HepG2 (cell line): Measurements from ENCODE around the gene KMT5C. TPM values are rescaled to one million over a fixed set of nuclear protein-coding genes. Genes with fewer than 3 reads are reported as not detected.

Experiments used
- ARHGAP35 ChIP-seq: sonication (generic); formaldehyde crosslinking; IDR thresholded peaks from 2 replicates; pipeline ENCODE4 v1.9.0; 2022; ENCODE audit warnings: mild to moderate bottlenecking, inconsistent platforms, moderate library complexity, missing genetic modification reagents, borderline replicate concordance
- HOXA3 ChIP-seq: sonication (generic); formaldehyde crosslinking; IDR thresholded peaks from 2 replicates; pipeline ENCODE4 v1.5.0; 2020; ENCODE audit warnings: missing genetic modification reagents
- KAT2B ChIP-seq: fragments of 150-350 bp; IDR thresholded peaks from 2 replicates; pipeline ENCODE4 v1.6.1; 2014; ENCODE audit warnings: low read depth, low read length, borderline replicate concordance
- MYC ChIP-seq: sonication (generic); formaldehyde crosslinking; IDR thresholded peaks from 2 replicates; pipeline ENCODE4 v1.9.0; 2021; ENCODE audit warnings: missing genetic modification reagents, borderline replicate concordance
- RFX1 ChIP-seq: fragments of 450-650 bp; IDR thresholded peaks from 2 replicates; pipeline ENCODE4 v1.6.1; 2017
- TBP ChIP-seq: sonication (generic); formaldehyde crosslinking; IDR thresholded peaks from 2 replicates; pipeline ENCODE4 v1.5.0; 2020; ENCODE audit warnings: missing genetic modification reagents
- TBX3 ChIP-seq: fragments of 450-650 bp; IDR thresholded peaks from 2 replicates; pipeline ENCODE4 v1.6.1; 2017; ENCODE audit warnings: antibody characterized with exemption, mild to moderate bottlenecking, inconsistent platforms, borderline replicate concordance
- TEAD2 ChIP-seq: sonication (generic); formaldehyde crosslinking; IDR thresholded peaks from 2 replicates; pipeline ENCODE4 v1.9.0; 2021; ENCODE audit warnings: missing genetic modification reagents
- ZNF335 ChIP-seq: sonication (generic); formaldehyde crosslinking; IDR thresholded peaks from 2 replicates; pipeline ENCODE4 v1.4.0; 2020; ENCODE audit warnings: missing genetic modification reagents
- ZNF512 ChIP-seq: sonication (generic); formaldehyde crosslinking; IDR thresholded peaks from 2 replicates; pipeline ENCODE4 v1.4.0; 2020; ENCODE audit warnings: mild to moderate bottlenecking, missing genetic modification reagents
- ZNF629 ChIP-seq: sonication (generic); formaldehyde crosslinking; conservative IDR thresholded peaks from 2 replicates; pipeline ENCODE4 v1.5.0; 2020; ENCODE audit warnings: missing genetic modification reagents
- ZNF703 ChIP-seq: sonication (generic); formaldehyde crosslinking; IDR thresholded peaks from 2 replicates; pipeline ENCODE4 v1.5.1; 2020; ENCODE audit warnings: missing genetic modification reagents, mild to moderate bottlenecking, moderate library complexity, borderline replicate concordance
- polyA plus RNA-seq, 8 experiments: library from polyadenylated mRNA; depleted of rRNA in 3 of 8; stranded (reverse) in 7 of 8; unstranded in 1 of 8; fragments of >200 nt; fragmentation: Illumina TruSeq in 4 of 8; extraction: Trizol in 4 of 8; gene quantifications; 2 replicates each; pipeline versions ENCODE4 v1.2.1 to v1.2.3, GENCODE V29; 2011 to 2016; ENCODE audit warnings: low read depth in 4 of 8, missing spikeins in 1 of 8, mixed read lengths in 1 of 8; ENCODE audit not compliant: insufficient read depth in 1 of 8
- total RNA-seq, 5 experiments: library from RNA; depleted of rRNA; stranded (reverse); fragments of >200 nt; fragmentation: Illumina TruSeq; extraction: Trizol; gene quantifications; 2 replicates each; pipeline ENCODE4 v1.2.3, GENCODE V29; 2016; ENCODE audit warnings: low read depth in 1 of 5
- TF ChIP-seq, protein P1 (sequence below): sonication (generic); formaldehyde crosslinking; IDR thresholded peaks from 2 replicates; pipeline ENCODE4 v1.5.0; 2020; ENCODE audit warnings: missing genetic modification reagents, mild to moderate bottlenecking, borderline replicate concordance
- TF ChIP-seq, protein P2 (sequence below): sonication (generic); formaldehyde crosslinking; IDR thresholded peaks from one replicate; pipeline ENCODE4 v1.5.1; 2020; ENCODE audit warnings: mild to moderate bottlenecking, missing genetic modification reagents; ENCODE audit errors: not compliant biosample characterization

The KMT5C gene
- total and polyA plus RNA-seq, 2 of the 13 experiments (the other 11 are each of a cell fraction or from before 2014, with no cell fraction given) = 5.5 to 9.0 TPM

GRCh38 chr19:55339889-55340783, 460 bp downstream of the KMT5C start (continued):
- TF ChIP-seq RFX1 = no peak
- no peak for TF ChIP-seq TBX3
- TF ChIP-seq TEAD2 (CRISPR knock-in tag) = no peak
- TF ChIP-seq ZNF703 = no peak
- no peak for TF ChIP-seq ZNF629 (CRISPR knock-in tag)
- no peak for TF ChIP-seq KAT2B
- TF ChIP-seq ZNF335 (CRISPR knock-in tag) = no peak
- TF ChIP-seq MYC (CRISPR knock-in tag) = no peak
- TF ChIP-seq ARHGAP35 (CRISPR knock-in tag) = no peak
- TF ChIP-seq, protein P1, sequence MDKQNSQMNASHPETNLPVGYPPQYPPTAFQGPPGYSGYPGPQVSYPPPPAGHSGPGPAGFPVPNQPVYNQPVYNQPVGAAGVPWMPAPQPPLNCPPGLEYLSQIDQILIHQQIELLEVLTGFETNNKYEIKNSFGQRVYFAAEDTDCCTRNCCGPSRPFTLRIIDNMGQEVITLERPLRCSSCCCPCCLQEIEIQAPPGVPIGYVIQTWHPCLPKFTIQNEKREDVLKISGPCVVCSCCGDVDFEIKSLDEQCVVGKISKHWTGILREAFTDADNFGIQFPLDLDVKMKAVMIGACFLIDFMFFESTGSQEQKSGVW (CRISPR knock-in tag) = no peak
- TF ChIP-seq, protein P2, sequence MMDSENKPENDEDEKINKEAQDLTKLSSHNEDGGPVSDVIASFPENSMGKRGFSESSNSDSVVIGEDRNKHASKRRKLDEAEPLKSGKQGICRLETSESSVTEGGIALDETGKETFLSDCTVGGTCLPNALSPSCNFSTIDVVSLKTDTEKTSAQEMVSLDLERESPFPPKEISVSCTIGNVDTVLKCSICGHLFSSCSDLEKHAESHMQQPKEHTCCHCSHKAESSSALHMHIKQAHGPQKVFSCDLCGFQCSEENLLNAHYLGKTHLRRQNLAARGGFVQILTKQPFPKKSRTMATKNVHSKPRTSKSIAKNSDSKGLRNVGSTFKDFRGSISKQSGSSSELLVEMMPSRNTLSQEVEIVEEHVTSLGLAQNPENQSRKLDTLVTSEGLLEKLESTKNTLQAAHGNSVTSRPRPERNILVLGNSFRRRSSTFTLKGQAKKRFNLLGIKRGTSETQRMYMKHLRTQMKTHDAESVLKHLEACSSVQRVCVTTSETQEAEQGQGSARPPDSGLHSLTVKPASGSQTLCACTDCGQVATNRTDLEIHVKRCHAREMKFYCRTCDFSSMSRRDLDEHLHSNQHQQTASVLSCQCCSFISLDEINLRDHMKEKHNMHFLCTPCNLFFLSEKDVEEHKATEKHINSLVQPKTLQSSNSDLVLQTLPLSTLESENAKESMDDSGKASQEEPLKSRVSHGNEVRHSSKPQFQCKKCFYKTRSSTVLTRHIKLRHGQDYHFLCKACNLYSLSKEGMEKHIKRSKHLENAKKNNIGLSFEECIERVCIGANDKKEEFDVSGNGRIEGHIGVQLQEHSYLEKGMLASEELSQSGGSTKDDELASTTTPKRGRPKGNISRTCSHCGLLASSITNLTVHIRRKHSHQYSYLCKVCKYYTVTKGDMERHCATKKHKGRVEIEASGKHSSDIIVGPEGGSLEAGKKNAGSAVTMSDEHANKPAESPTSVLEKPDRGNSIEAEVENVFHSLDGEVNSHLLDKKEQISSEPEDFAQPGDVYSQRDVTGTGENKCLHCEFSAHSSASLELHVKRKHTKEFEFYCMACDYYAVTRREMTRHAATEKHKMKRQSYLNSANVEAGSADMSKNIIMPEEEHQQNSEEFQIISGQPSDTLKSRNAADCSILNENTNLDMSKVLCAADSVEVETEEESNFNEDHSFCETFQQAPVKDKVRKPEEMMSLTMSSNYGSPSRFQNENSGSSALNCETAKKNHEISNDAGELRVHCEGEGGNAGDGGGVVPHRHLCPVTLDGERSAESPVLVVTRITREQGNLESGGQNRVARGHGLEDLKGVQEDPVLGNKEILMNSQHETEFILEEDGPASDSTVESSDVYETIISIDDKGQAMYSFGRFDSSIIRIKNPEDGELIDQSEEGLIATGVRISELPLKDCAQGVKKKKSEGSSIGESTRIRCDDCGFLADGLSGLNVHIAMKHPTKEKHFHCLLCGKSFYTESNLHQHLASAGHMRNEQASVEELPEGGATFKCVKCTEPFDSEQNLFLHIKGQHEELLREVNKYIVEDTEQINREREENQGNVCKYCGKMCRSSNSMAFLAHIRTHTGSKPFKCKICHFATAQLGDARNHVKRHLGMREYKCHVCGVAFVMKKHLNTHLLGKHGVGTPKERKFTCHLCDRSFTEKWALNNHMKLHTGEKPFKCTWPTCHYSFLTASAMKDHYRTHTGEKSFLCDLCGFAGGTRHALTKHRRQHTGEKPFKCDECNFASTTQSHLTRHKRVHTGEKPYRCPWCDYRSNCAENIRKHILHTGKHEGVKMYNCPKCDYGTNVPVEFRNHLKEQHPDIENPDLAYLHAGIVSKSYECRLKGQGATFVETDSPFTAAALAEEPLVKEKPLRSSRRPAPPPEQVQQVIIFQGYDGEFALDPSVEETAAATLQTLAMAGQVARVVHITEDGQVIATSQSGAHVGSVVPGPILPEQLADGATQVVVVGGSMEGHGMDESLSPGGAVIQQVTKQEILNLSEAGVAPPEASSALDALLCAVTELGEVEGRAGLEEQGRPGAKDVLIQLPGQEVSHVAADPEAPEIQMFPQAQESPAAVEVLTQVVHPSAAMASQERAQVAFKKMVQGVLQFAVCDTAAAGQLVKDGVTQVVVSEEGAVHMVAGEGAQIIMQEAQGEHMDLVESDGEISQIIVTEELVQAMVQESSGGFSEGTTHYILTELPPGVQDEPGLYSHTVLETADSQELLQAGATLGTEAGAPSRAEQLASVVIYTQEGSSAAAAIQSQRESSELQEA (CRISPR knock-in tag) = no peak
- no peak for TF ChIP-seq TBP
- no peak for TF ChIP-seq ZNF512
- TF ChIP-seq HOXA3 = no peak
